K562 (cell line): ENCODE results near the gene ULK1. TPM values are rescaled to one million over a fixed set of nuclear protein-coding genes. Genes with fewer than 3 reads are reported as not detected.
A peak's percentile ranks its signal among the peaks of the same experiment; 100 is the strongest.

Experiments used
- CSDE1 ChIP-seq, 2 experiments: fragments of 450-650 bp; IDR thresholded peaks; 2 replicates each; pipeline ENCODE4 v1.6.1; 2016; ENCODE audit warnings: mild to moderate bottlenecking in 1 of 2
- EGR1 ChIP-seq: fragments of 450-650 bp; conservative IDR thresholded peaks from 2 replicates; pipeline ENCODE4 v1.6.1; 2017; ENCODE audit warnings: mild to moderate bottlenecking
- EHMT2 ChIP-seq: fragments of 450-650 bp; IDR thresholded peaks from 2 replicates; pipeline ENCODE4 v1.6.1; 2018; ENCODE audit warnings: antibody characterized with exemption
- FOS ChIP-seq: IDR thresholded peaks from 3 replicates; pipeline ENCODE4 v1.6.1; 2011; ENCODE audit not compliant: insufficient read length; ENCODE audit errors: extremely low read depth
- MED1 ChIP-seq: sonication (generic); formaldehyde crosslinking; IDR thresholded peaks from 2 replicates; pipeline ENCODE4 v1.8.1; 2023; ENCODE audit warnings: missing genetic modification reagents, borderline replicate concordance
- NCOA1 ChIP-seq: fragments of 450-650 bp; IDR thresholded peaks from 2 replicates; pipeline ENCODE4 v1.6.1; 2016; ENCODE audit warnings: low read depth
- NR2C2 ChIP-seq, 2 experiments: fragments of 200-800 bp in 1 of 2; sonication (Bioruptor generic) in 1 of 2; sonication (generic) in 1 of 2; formaldehyde crosslinking in 1 of 2; IDR thresholded peaks; 2 replicates each; pipeline versions ENCODE4 v1.6.1 to v1.8.0; 2016 to 2022; ENCODE audit warnings: mild to moderate bottlenecking in 1 of 2, missing compliant biosample characterization in 1 of 2, missing genetic modification characterization in 1 of 2, missing genetic modification reagents in 1 of 2
- POLR2G ChIP-seq: fragments of 200-400 bp; formaldehyde crosslinking; IDR thresholded peaks from 2 replicates; pipeline ENCODE4 v1.6.1; 2017; ENCODE audit warnings: low read depth, mild to moderate bottlenecking, antibody characterized with exemption, low read length, moderate library complexity
- PRMT5 ChIP-seq: sonication (generic); formaldehyde crosslinking; IDR thresholded peaks from 2 replicates; pipeline ENCODE4 v1.5.0; 2020; ENCODE audit warnings: missing genetic modification reagents
- RCOR1 ChIP-seq, 2 experiments: IDR thresholded peaks; 2 replicates each; pipeline ENCODE4 v1.6.1; 2012; ENCODE audit warnings: low read depth in 2 of 2, low read length in 2 of 2, borderline replicate concordance in 1 of 2, improper control_type of control experiment in 1 of 2
- RHOXF2B ChIP-seq: fragments of 250-450 bp; sonication (Bioruptor Pico); conservative IDR thresholded peaks from 2 replicates; pipeline ENCODE4 v1.5.1; 2021
- ZNF76 ChIP-seq: fragments of 250-450 bp; sonication (Bioruptor Pico); IDR thresholded peaks from 2 replicates; pipeline ENCODE4 v1.4.0; 2020; ENCODE audit warnings: mild to moderate bottlenecking, moderate library complexity, borderline replicate concordance
- ZNF77 ChIP-seq: fragments of 250-450 bp; sonication (Bioruptor Pico); IDR thresholded peaks from 2 replicates; pipeline ENCODE4 v1.5.0; 2020
- polyA plus RNA-seq, 8 experiments: library from polyadenylated mRNA; depleted of rRNA in 4 of 8; stranded (reverse) in 5 of 8; unstranded in 3 of 8; fragments of >200 nt; fragmentation: Nextera tagmentation in 2 of 8; fragmentation: Illumina TruSeq in 1 of 8; extraction: Ambion mirVana in 2 of 8; extraction: Trizol in 1 of 8; gene quantifications; 2 replicates each; pipeline versions ENCODE4 v1.2.1 to v1.2.3, GENCODE V29; 2011 to 2014; ENCODE audit warnings: inconsistent platforms in 1 of 8, missing spikeins in 1 of 8
- total RNA-seq, 7 experiments: library from RNA; depleted of rRNA in 6 of 7; stranded (reverse); fragments of >200 nt in 6 of 7; fragmentation: Illumina TruSeq in 2 of 7; extraction: Trizol in 2 of 7; gene quantifications; 2 replicates each; pipeline versions ENCODE4 v1.2.1 to v1.2.3, GENCODE V29; 2011 to 2021; ENCODE audit warnings: low replicate concordance in 1 of 7
- TF ChIP-seq, protein P1 (sequence below): sonication (generic); formaldehyde crosslinking; IDR thresholded peaks from 2 replicates; pipeline ENCODE4 v1.9.0; 2022; ENCODE audit warnings: mild to moderate bottlenecking, missing genetic modification reagents
- TF ChIP-seq, protein P2 (sequence below): fragments of 450-650 bp; IDR thresholded peaks from 2 replicates; pipeline ENCODE4 v1.6.1; 2017; ENCODE audit warnings: antibody characterized with exemption
- TF ChIP-seq, protein P3 (sequence below): sonication (generic); formaldehyde crosslinking; IDR thresholded peaks from 2 replicates; pipeline ENCODE4 v1.8.0; 2022; ENCODE audit warnings: mild to moderate bottlenecking, low read depth, missing genetic modification reagents
- TF ChIP-seq, protein P4 (sequence below): fragments of 450-650 bp; IDR thresholded peaks from 2 replicates; pipeline ENCODE4 v1.6.1; 2016; ENCODE audit warnings: mild to moderate bottlenecking
- TF ChIP-seq, protein P5 (sequence below): sonication (generic); formaldehyde crosslinking; IDR thresholded peaks from 2 replicates; pipeline ENCODE4 v1.8.0; 2022; ENCODE audit warnings: mild to moderate bottlenecking, missing genetic modification reagents

The ULK1 gene
- total and polyA plus RNA-seq, 9 of the 15 experiments (the other 6 are each of a cell fraction or from before 2014, with no cell fraction given) = 0.15 to 29.4 (median 2.5) TPM

DNA sequence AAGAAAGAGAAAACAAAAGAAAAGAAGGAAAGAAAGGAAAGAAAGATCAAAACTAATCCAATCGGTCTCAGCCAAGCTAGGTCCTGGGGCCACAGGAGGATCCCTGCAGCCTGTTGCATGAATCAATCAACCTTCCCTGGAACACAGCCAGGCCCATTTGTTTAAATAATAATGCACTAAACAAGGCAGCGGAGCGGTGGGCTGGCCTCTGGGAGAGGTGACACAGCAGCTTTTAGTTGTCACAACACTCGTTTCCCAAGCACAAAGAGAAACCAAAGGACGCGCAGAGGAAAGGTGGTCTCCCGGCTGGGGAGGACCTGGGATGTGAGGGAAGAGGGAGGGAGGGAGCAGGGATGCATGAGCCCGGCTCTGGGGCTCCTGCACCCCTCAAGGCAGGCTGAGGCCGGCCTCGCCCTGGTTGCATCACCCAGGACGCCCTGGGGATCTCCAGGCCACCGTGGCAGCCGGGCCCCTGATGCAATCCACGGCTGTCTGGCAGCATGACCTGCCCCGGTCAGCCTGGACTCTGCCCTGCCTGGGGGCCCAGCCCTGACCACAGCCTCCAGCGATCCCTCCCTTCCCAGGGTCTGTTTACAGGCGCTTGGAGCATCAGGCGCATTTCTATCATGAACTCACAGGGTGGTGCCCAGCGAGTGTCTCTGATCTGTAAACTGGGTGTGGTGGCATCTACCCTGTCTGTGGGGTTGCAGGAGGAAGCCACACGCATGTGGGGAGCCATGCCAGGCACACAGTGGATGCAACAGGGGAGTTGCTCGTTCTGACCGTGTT, 33.8 kb upstream of the ULK1 start (continued):
- TF ChIP-seq, protein P1, sequence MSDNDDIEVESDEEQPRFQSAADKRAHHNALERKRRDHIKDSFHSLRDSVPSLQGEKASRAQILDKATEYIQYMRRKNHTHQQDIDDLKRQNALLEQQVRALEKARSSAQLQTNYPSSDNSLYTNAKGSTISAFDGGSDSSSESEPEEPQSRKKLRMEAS (CRISPR knock-in tag) = no peak
- TF ChIP-seq RHOXF2B (CRISPR knock-in tag) (no peak), PRMT5 (CRISPR knock-in tag) (no peak), MED1 (no peak), ZNF76 (CRISPR knock-in tag) (no peak), EHMT2 (no peak), CSDE1 (IDR thresholded peaks at IDR 0.05) (no peak), NCOA1 (no peak; the same call in 1 of the 2 replicates), EGR1 (no peak), POLR2G (peak; percentile 88), NR2C2 (CRISPR knock-in tag; IDR thresholded peaks at IDR 0.05) (peak; percentile 49; the same call in 1 of the 2 replicates), NR2C2 (tag; IDR thresholded peaks at IDR 0.05) (peak; percentile 82), RCOR1 (IDR thresholded peaks at IDR 0.05; ENCODE audit: borderline replicate concordance in 1 of 2, low read depth in 2 of 2, low read length in 2 of 2) (peak in 1 of 2 experiments; percentile 23; a peak in 1 of 4 replicates), FOS (no peak), ZNF77 (CRISPR knock-in tag) (no peak)
- TF ChIP-seq, protein P2, sequence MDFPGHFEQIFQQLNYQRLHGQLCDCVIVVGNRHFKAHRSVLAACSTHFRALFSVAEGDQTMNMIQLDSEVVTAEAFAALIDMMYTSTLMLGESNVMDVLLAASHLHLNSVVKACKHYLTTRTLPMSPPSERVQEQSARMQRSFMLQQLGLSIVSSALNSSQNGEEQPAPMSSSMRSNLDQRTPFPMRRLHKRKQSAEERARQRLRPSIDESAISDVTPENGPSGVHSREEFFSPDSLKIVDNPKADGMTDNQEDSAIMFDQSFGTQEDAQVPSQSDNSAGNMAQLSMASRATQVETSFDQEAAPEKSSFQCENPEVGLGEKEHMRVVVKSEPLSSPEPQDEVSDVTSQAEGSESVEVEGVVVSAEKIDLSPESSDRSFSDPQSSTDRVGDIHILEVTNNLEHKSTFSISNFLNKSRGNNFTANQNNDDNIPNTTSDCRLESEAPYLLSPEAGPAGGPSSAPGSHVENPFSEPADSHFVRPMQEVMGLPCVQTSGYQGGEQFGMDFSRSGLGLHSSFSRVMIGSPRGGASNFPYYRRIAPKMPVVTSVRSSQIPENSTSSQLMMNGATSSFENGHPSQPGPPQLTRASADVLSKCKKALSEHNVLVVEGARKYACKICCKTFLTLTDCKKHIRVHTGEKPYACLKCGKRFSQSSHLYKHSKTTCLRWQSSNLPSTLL = no peak
- TF ChIP-seq, protein P3, sequence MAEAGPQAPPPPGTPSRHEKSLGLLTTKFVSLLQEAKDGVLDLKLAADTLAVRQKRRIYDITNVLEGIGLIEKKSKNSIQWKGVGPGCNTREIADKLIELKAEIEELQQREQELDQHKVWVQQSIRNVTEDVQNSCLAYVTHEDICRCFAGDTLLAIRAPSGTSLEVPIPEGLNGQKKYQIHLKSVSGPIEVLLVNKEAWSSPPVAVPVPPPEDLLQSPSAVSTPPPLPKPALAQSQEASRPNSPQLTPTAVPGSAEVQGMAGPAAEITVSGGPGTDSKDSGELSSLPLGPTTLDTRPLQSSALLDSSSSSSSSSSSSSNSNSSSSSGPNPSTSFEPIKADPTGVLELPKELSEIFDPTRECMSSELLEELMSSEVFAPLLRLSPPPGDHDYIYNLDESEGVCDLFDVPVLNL = no peak
- TF ChIP-seq, protein P4, sequence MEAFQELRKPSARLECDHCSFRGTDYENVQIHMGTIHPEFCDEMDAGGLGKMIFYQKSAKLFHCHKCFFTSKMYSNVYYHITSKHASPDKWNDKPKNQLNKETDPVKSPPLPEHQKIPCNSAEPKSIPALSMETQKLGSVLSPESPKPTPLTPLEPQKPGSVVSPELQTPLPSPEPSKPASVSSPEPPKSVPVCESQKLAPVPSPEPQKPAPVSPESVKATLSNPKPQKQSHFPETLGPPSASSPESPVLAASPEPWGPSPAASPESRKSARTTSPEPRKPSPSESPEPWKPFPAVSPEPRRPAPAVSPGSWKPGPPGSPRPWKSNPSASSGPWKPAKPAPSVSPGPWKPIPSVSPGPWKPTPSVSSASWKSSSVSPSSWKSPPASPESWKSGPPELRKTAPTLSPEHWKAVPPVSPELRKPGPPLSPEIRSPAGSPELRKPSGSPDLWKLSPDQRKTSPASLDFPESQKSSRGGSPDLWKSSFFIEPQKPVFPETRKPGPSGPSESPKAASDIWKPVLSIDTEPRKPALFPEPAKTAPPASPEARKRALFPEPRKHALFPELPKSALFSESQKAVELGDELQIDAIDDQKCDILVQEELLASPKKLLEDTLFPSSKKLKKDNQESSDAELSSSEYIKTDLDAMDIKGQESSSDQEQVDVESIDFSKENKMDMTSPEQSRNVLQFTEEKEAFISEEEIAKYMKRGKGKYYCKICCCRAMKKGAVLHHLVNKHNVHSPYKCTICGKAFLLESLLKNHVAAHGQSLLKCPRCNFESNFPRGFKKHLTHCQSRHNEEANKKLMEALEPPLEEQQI = no peak
- TF ChIP-seq, protein P5, sequence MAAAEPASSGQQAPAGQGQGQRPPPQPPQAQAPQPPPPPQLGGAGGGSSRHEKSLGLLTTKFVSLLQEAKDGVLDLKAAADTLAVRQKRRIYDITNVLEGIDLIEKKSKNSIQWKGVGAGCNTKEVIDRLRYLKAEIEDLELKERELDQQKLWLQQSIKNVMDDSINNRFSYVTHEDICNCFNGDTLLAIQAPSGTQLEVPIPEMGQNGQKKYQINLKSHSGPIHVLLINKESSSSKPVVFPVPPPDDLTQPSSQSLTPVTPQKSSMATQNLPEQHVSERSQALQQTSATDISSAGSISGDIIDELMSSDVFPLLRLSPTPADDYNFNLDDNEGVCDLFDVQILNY (CRISPR knock-in tag) = no peak
